GM20431 (cell line): ENCODE measurements around the gene TUSC2.

Experiments
- in situ Hi-C: fragments of 300-500 bp; cut with MseI, MboI; formaldehyde crosslinking; loops from one replicate; pipeline ENCODE4 v1.15.0; 2020; ENCODE audit warnings: low sequenced_read_pairs; ENCODE audit not compliant: unreplicated experiment

Gene TUSC2

DNA sequence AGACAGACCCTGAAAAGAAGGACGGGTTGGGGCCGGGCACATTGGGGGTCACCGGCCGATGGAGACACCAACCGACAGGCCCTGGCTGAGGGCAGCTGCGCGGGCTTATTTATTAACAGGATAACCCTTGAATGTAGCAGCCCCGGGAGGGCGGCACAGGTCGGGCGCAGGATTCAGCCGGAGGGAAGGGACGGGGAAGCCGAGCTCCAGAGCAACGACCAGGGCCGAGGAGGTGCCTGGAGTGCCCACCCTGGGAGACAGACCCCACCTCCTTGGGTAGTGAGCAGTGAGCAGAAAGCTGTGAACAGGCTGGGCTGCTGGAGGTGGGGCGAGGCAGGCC lies 51.3 kb downstream of the TUSC2 start:
- in situ Hi-C loops, result no loop called here

DNA sequence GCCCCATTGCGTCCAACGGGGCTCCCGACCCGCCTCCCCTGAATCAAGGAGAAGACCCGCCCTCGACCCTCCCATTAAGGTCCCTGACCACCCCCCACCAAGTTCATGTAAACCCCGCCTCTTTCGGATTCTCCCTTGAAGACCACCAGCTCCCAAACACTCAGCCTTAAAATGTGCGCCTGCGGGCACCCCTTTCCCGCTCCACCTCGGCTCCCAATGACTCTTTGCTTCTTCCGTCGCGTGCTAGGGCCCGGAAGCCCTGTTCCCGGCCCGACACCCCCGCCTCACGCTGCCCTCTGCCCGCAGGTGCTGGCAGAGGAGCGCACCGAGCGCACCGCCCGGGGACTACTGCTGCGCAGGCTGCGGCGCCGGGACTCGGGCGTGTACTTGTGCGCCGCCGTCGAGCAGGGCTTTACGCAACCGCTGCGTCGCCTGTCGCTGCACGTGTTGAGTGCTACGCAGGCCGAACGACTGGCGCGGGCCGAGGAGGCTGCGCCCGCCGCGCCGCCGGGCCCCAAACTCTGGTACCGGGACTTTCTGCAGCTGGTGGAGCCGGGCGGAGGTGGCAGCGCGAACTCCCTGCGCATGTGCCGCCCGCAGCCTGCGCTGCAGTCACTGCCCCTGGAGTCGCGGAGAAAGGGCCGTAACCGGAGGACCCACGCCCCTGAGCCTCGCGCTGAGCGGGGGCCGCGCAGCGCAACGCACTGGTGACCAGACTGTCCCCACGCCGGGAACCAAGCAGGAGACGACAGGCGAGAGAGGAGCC lies 51.8 kb downstream of the TUSC2 start:
- in situ Hi-C loops, result no loop called here

DNA sequence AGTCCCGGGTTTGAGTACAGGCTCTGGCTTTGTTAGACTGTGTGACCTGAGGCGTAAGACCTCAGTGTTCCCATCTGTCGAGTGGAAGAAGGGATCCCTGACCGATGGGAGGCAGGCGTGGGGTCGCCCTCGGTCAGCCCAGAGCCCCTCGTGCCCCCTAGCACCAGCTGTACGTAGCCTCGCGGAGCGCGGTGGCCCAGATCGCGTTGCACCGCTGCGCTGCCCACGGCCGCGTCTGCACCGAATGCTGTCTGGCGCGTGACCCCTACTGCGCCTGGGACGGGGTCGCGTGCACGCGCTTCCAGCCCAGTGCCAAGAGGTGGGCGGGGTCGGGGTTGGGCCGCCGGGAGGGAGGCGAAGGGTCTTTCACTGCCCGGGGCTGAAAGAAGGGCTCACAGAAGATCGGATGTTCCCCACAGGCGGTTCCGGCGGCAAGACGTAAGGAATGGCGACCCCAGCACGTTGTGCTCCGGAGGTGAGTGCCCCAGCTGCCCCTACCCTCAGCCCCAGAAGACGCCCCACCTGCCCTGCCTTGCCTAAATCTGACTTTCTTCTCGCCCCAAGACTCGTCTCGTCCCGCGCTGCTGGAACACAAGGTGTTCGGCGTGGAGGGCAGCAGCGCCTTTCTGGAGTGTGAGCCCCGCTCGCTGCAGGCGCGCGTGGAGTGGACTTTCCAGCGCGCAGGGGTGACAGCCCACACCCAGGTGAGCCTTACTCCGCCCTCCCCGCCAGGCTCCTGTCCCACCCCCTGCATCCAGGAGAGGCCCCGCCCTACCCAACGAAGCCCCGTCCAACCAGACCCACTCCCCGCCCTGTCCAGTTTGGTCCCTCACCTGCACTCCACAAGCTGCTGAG lies 52.7 kb downstream of the TUSC2 start:
- in situ Hi-C loops, result no loop called here
